Activated T-cell treated with anti-CD3 and anti-CD28 coated beads for 48 hours (primary cell): ENCODE data around the gene VPS26C.
A peak's percentile ranks its signal among the peaks of the same experiment; 100 is the strongest.

ENCODE experiments used
- DNase-seq: peaks from one replicate; pipeline ENCODE4 v3.0.0-alpha.2; 2020; ENCODE audit warnings: low read depth

The VPS26C gene

DNA sequence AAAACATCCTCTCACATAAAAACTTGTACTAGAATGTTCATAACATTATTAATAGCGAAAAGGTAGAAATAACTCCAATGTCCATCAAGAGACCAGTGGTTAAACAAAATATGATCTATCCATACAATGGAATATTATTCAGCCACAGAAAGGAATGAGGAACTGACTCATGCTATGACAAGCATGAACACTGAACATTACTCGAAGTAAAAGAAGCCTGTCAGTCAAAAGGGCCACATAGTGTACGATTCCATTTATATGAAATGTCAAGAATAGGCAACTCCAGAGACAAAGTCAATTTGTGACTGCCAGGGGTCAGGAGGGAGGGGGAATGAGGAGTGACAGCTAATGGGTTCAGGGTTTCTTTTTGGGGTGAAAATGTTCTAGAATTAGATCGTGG lies 2.3 kb downstream of the VPS26C start:
- no peak for DNase-seq

DNA sequence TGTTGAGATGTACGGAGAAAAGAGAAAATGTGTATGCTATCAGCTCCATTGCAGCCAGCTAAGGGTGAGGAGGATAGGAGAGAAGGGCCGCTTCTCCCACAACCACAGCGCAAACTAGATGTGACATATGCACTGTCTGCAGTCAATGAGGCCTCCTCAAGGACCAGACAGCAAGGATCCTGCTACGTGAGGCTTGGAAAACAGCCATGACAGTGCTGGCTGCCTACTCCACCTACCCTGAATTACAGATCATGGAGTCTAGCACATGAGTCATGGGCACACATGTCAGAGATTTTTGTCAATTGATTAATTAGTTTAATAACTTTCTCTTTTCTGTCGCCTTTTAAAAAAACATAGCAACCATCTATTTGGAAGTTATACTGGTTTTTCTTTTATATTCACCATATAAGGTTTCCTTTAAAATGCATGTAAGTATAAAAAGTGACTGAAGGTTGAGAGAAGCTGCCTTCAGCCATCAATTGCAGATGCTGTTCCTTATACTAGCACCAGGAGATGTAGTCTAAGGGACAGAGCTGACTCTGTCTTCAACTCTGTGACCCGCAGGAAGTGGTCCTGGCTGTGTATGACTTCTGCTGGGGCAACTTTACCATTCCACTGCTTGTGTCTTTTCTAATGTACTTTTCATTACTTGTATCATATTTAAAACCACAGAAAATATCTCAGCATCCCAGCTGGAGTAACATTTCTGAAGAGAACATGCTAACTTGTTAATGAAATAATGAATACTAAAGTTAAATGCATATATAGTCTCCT lies 3.1 kb downstream of the VPS26C start:
- no peak for DNase-seq

GRCh38 chr21:37259426-37259825 lies 7.7 kb downstream of the VPS26C start:
- DNase-seq: no peak

GRCh38 chr21:37257967-37258877 lies 8.9 kb downstream of the VPS26C start:
- DNase-seq: peak; percentile 72

- peak; percentile 23 for DNase-seq
Observed at GRCh38 chr21:37257511-37257966, 9.6 kb downstream of the VPS26C start.

DNA sequence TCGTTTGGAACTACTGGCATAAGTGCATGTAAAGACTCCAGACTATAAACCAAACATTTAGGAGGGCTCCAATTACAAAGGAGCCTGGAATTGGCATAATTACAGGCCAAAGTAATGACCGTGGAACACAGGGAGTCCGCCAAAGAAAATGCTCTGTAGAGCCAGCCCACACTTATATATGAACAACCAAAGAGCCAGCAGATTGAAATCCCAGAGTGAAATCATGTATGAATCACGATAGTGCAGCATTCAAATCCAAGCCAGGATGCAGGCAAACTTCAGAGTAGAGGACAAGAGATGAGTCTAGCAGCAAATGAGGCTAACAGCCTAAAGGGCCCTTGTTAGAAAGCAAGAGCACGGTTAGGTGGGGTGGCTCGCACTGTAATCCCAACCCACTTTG lies 13.1 kb downstream of the VPS26C start:
- no peak for DNase-seq

DNA sequence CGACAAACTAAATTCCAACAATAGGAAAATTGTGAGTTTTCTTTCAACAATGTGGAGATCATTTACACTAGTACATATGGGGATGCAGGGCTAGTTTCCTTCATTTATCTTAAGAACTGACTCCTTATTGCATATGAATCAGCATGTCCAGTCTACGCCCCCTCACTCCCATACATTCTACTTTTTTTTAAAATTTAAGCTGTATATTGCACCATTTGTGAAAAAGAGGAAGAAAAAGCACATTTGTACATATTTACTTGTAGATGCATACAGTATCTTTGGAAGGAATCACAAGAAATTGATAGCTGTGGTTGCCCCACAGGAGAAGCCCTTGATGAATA lies 15.9 kb downstream of the VPS26C start:
- DNase-seq: no peak

DNA sequence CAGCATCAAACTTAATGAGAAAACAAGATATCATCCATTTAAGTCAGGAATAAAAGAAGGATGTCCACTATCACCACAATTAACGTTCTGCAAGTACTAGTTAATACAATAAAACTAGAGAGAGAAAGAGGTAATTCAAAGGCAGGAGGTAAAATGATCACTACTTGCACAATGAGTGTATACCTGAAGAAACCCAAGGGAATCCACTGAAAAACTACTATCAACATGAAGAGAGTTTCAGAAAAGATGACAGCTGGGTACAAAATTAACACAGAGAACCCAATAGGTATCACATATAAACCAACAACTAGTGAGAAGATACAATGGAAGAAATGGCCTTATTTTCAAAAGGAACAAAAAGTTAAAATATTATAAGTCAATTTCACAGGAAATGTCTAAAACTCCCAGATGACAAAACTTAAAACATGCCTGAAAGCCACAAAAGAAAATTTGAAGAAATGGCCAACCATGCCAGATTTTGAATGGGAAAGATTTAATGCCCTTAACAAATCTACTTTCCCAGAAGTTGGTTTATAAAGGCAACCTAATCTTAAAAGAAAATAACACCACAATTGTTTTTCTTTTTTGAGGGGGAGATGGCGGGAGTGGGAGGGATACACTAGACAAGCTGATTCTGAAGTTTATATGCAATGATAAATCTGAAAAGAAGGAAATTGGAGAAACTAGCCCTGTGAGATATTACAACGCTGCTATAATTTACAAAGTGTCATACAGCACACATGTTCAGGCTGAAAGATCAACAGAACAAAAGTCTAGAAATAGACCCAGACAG lies 17.8 kb downstream of the VPS26C start:
- no peak for DNase-seq

DNA sequence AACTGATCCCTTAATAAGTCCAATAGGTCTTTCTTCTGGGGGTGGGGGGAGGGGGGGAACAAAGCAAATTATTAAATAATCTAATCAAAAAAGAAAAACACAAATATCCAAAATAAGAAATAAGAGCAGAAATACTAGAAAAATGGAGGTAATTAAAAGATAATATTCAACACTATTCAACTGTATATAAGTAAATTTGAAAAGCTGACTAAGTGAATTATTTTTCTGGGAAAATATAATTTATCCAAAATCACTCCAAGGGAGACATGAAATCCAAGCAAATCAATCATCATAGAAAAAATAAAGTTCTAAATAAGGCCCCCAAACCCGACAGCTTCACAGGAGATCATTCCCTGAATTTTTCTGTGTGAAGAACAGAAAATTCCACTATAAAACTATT lies 18.8 kb downstream of the VPS26C start:
- no peak for DNase-seq

- DNase-seq: no peak
Observed at GRCh38 chr21:37245151-37245550, 22.0 kb downstream of the VPS26C start.

DNA sequence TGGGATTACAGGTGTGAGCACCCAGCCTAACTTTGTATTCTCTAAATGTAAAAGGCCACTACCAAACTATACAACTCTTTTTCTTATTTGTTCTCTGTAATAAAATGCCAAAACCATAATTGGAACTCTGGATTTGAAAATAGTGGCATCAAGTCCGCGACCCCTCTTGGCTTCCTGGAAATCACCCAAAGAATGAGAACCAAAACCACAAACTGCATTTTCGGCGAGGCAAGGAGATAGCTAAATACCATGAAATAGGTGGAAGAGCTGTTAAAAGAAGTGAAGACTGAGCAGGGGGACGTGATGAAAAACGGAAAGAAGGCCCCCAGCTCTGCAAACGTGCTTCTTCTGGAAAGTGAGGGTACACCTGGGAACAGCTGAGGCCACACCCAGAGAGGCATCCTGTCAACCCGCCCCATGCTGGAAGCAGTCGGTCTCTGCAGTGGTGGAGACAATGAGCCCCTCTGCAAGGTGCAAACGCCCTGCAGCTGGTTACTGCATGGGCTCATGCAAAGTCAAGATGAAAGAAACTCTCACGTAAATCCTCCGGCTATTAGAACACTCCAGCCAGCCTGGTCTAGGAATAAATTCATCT lies 22.5 kb downstream of the VPS26C start:
- no peak for DNase-seq

DNA sequence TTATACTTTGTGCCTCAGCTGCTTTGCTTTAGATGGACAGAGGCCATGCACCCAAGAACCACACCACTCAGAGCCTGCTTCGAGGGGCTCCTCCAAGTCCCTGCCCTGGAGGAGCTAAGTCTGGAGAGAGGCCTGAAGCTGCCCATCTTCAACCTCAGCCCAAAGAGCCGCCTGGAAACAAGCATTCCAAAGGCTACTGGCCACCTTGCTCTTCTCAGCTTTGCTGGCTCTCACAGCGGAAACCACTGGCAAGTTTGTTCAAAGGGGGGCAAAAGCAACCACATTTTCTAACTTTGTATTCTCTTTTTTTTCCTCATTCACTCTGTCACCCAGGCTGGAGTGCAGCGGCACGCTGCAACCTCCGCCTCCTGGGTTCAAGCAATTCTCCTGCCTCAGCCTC lies 23.2 kb downstream of the VPS26C start:
- no peak for DNase-seq

- DNase-seq: no peak
Observed at GRCh38 chr21:37241426-37241825, 25.7 kb downstream of the VPS26C start.

- DNase-seq: no peak
Observed at GRCh38 chr21:37240978-37241377, 26.2 kb downstream of the VPS26C start.

GRCh38 chr21:37237764-37238163 lies 29.4 kb downstream of the VPS26C start:
- DNase-seq: no peak

- DNase-seq: no peak
Observed at GRCh38 chr21:37237346-37237745, 29.8 kb downstream of the VPS26C start.

DNA sequence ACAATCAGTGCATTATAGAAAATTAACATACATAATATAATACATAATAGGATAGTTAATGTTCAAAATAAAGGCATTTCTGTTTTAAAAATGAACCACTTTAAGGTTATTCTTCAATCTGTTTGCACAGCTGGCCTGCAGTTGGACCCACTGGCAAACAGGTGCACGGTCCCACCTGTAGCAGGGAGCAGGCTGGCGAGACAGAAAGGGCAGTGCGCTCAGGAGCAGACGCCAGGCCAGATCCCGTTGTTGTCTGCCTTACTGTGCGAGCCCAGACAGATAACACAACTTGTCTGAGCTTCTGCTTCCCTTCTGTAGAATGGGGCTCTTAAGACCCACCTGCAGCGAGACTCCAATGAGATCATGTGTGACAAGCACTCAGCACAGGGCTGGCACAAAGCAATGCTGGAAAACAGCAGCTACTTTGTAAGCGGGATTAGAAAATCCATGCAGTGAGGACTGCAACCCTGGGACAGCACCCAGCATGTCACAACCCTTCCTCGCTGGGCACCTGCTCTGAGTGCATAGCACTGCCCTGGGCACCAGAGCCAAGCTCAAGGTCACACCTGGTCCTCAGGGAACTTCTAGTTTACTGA lies 33.5 kb downstream of the VPS26C start:
- DNase-seq: no peak

DNA sequence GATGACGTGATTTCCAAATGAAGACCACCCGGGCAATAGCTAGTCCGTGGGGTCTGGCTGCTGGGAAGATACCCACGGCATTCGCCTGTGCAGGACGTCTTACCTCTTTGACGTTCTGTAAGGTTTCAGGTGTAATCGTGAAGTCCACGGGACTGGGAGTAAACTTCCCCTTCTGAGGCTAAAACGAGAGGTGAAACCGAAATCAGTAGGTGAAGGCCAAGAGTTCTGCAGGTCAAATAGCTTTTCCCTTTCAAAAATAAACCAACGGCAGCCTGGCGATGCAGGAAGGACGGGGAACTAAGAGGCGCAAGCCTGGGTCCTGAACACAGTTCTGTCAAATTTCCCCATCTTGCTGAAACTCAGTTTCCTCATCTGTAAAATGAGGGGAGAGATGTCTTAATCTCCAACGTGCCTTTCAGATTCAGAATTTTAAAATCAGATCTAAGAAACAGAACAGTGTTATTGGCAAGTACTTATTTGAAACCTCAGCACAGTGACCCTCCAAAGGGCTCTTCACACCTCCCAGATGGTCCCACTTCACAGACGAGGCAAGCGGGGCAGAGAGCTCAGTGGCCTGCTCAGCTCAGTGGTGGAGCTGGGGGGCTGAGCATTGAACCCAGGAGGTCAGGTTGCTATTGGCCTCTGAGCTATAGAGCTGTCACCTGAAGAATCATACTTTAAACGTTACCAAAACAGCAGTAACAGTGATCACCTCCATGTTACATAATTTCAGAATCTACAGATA lies 34.7 kb downstream of the VPS26C start:
- no peak for DNase-seq

DNA sequence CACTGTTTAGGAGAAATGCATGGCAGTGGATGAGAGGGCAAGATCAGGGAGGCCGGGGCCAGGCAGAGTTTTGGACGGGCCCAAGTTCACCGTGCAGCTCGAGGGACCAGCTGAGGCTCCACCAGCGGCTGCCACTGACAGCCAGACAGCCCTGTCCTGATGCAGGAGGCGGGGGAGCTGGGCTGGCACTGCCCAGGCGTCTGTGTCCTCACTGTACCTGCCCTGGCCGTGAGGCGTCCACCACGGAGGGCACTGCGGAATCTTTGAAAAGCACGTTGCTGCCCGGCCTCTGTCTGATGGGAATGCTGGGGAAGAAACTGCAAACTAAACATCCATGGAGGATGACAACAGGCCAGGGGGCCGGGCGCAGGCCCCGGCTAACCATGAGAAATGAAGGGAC lies 35.5 kb downstream of the VPS26C start:
- no peak for DNase-seq

GRCh38 chr21:37231249-37231645 lies 35.9 kb downstream of the VPS26C start:
- DNase-seq: no peak
